HepG2 (cell line): ENCODE results near the gene APOC3. TPM values are rescaled to one million over a fixed set of nuclear protein-coding genes. Genes with fewer than 3 reads are reported as not detected.

Experiments
- AGO1 ChIP-seq: fragments of 200-400 bp; formaldehyde crosslinking; IDR thresholded peaks from 2 replicates; pipeline ENCODE4 v1.6.1; 2017; ENCODE audit warnings: mild to moderate bottlenecking, low read depth, low read length, moderate library complexity; ENCODE audit not compliant: poor library complexity, severe bottlenecking
- CC2D1A ChIP-seq: sonication (generic); formaldehyde crosslinking; IDR thresholded peaks from 2 replicates; pipeline ENCODE4 v1.8.1; 2023; ENCODE audit warnings: mild to moderate bottlenecking, missing genetic modification reagents
- ELF1 ChIP-seq: sonication (generic); formaldehyde crosslinking; IDR thresholded peaks from 2 replicates; pipeline ENCODE4 v1.4.0; 2020; ENCODE audit warnings: missing genetic modification reagents
- HOXA5 ChIP-seq: sonication (generic); formaldehyde crosslinking; IDR thresholded peaks from 2 replicates; pipeline ENCODE4 v1.4.0; 2020; ENCODE audit warnings: missing genetic modification reagents
- ISX ChIP-seq: sonication (generic); formaldehyde crosslinking; conservative IDR thresholded peaks from 2 replicates; pipeline ENCODE4 v1.5.0; 2020; ENCODE audit warnings: missing genetic modification reagents
- JUNB ChIP-seq: sonication (generic); formaldehyde crosslinking; IDR thresholded peaks from 2 replicates; pipeline ENCODE4 v1.8.0; 2022; ENCODE audit warnings: missing genetic modification reagents, mild to moderate bottlenecking, borderline replicate concordance
- KDM6A ChIP-seq: IDR thresholded peaks from 2 replicates; pipeline ENCODE4 v1.6.1; 2016; ENCODE audit warnings: low read depth
- MIER2 ChIP-seq: IDR thresholded peaks from 2 replicates; pipeline ENCODE4 v1.6.1; 2016; ENCODE audit warnings: missing biosample characterization, missing genetic modification reagents
- MIER3 ChIP-seq: IDR thresholded peaks from 2 replicates; pipeline ENCODE4 v1.6.1; 2016; ENCODE audit warnings: missing compliant biosample characterization, borderline replicate concordance
- NR2F2 ChIP-seq: IDR thresholded peaks from 2 replicates; pipeline ENCODE4 v1.6.1; 2012; ENCODE audit warnings: low read depth, inconsistent platforms, borderline replicate concordance
- RFXAP ChIP-seq: sonication (generic); formaldehyde crosslinking; IDR thresholded peaks from 2 replicates; pipeline ENCODE4 v1.4.0; 2020; ENCODE audit warnings: missing genetic modification reagents, borderline replicate concordance
- SMAD3 ChIP-seq: sonication (generic); formaldehyde crosslinking; IDR thresholded peaks from 2 replicates; pipeline ENCODE4 v1.4.0; 2020; ENCODE audit warnings: missing genetic modification reagents
- TP53 ChIP-seq: sonication (generic); formaldehyde crosslinking; conservative IDR thresholded peaks from 2 replicates; pipeline ENCODE4 v1.4.0; 2020; ENCODE audit warnings: missing genetic modification reagents
- ZBTB38 ChIP-seq: sonication (generic); formaldehyde crosslinking; IDR thresholded peaks from 2 replicates; pipeline ENCODE4 v1.5.1; 2020; ENCODE audit warnings: mild to moderate bottlenecking, missing genetic modification reagents
- ZNF556 ChIP-seq: sonication (generic); formaldehyde crosslinking; IDR thresholded peaks from 2 replicates; pipeline ENCODE4 v1.4.0; 2020; ENCODE audit warnings: mild to moderate bottlenecking, missing genetic modification reagents, borderline replicate concordance
- polyA plus RNA-seq, 8 experiments: library from polyadenylated mRNA; depleted of rRNA in 3 of 8; stranded (reverse) in 7 of 8; unstranded in 1 of 8; fragments of >200 nt; fragmentation: Illumina TruSeq in 4 of 8; extraction: Trizol in 4 of 8; gene quantifications; 2 replicates each; pipeline versions ENCODE4 v1.2.1 to v1.2.3, GENCODE V29; 2011 to 2016; ENCODE audit warnings: low read depth in 4 of 8, missing spikeins in 1 of 8, mixed read lengths in 1 of 8; ENCODE audit not compliant: insufficient read depth in 1 of 8
- total RNA-seq, 5 experiments: library from RNA; depleted of rRNA; stranded (reverse); fragments of >200 nt; fragmentation: Illumina TruSeq; extraction: Trizol; gene quantifications; 2 replicates each; pipeline ENCODE4 v1.2.3, GENCODE V29; 2016; ENCODE audit warnings: low read depth in 1 of 5
- TF ChIP-seq, protein P1 (sequence below): sonication (generic); formaldehyde crosslinking; IDR thresholded peaks from 2 replicates; pipeline ENCODE4; 2020; ENCODE audit warnings: missing genetic modification reagents, mild to moderate bottlenecking, borderline replicate concordance
- TF ChIP-seq, protein P2 (sequence below): sonication (generic); formaldehyde crosslinking; IDR thresholded peaks from 2 replicates; pipeline ENCODE4 v1.4.0; 2020; ENCODE audit warnings: missing genetic modification reagents, borderline replicate concordance
- TF ChIP-seq, protein P3 (sequence below): sonication (generic); formaldehyde crosslinking; IDR thresholded peaks from 2 replicates; pipeline ENCODE4 v1.4.0; 2020; ENCODE audit warnings: mild to moderate bottlenecking, missing genetic modification reagents

The APOC3 gene
- total and polyA plus RNA-seq, 2 of the 13 experiments (the other 11 are each of a cell fraction or from before 2014, with no cell fraction given): 314 to 687 TPM

DNA sequence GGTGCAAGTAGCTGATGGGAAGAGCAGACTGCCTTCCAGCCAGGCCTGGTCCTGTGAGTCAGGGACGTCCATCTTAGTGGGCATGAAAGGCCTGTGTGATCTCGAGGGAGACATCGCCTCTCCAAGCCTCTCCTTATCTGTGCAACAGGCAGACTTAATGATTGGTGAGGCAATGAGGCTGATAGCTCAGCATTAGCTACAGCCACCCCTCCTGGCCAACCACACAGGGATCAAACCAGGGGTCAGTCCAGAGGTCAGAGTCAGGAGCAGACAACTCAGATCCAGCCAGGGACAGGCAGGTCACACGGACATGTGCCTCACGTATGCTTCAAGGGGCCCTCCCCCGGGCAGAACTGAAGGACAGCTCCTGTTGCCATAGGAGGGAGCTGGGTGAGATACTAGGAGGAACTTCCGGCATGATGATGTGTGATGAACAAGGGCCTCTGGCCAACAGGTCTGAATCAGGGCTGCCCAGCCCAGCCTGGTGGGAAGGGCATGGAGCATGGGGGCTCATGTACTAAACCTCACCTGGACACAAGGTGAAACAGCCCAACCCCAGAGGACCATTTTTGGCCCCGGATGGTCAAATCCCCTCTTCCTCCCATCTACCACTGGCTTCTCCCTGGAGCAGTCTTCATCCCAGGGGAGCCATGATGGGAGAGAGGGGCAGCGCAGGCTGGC is 2.8 kb upstream of the APOC3 start (continued):
- no peak for TF ChIP-seq CC2D1A (CRISPR knock-in tag)
- TF ChIP-seq MIER2 (CRISPR knock-in tag): 0 out of 2 replicates have a peak, but pooled peaks have one; percentile 25
- peak; percentile 76 for TF ChIP-seq KDM6A
- TF ChIP-seq JUNB (CRISPR knock-in tag): peak; percentile 22; the same call in 1 of the 2 replicates
- TF ChIP-seq SMAD3 (CRISPR knock-in tag): no peak; the same call in 1 of the 2 replicates
- 0 out of 2 replicates have a peak, but pooled peaks have one; percentile 66 for TF ChIP-seq ISX
- TF ChIP-seq AGO1: no peak
- TF ChIP-seq, protein P1, sequence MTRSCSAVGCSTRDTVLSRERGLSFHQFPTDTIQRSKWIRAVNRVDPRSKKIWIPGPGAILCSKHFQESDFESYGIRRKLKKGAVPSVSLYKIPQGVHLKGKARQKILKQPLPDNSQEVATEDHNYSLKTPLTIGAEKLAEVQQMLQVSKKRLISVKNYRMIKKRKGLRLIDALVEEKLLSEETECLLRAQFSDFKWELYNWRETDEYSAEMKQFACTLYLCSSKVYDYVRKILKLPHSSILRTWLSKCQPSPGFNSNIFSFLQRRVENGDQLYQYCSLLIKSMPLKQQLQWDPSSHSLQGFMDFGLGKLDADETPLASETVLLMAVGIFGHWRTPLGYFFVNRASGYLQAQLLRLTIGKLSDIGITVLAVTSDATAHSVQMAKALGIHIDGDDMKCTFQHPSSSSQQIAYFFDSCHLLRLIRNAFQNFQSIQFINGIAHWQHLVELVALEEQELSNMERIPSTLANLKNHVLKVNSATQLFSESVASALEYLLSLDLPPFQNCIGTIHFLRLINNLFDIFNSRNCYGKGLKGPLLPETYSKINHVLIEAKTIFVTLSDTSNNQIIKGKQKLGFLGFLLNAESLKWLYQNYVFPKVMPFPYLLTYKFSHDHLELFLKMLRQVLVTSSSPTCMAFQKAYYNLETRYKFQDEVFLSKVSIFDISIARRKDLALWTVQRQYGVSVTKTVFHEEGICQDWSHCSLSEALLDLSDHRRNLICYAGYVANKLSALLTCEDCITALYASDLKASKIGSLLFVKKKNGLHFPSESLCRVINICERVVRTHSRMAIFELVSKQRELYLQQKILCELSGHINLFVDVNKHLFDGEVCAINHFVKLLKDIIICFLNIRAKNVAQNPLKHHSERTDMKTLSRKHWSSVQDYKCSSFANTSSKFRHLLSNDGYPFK (CRISPR knock-in tag): peak; percentile 72; the same call in 1 of the 2 replicates
- peak; percentile 64 for TF ChIP-seq ZNF556 (CRISPR knock-in tag)
- peak; percentile 82 for TF ChIP-seq ZBTB38
- peak; percentile 87 for TF ChIP-seq MIER3 (CRISPR knock-in tag)
- TF ChIP-seq ELF1 (CRISPR knock-in tag): peak; percentile 60
- no peak for TF ChIP-seq NR2F2
- TF ChIP-seq, protein P2, sequence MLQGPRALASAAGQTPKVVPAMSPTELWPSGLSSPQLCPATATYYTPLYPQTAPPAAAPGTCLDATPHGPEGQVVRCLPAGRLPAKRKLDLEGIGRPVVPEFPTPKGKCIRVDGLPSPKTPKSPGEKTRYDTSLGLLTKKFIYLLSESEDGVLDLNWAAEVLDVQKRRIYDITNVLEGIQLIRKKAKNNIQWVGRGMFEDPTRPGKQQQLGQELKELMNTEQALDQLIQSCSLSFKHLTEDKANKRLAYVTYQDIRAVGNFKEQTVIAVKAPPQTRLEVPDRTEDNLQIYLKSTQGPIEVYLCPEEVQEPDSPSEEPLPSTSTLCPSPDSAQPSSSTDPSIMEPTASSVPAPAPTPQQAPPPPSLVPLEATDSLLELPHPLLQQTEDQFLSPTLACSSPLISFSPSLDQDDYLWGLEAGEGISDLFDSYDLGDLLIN (CRISPR knock-in tag): no peak
- TF ChIP-seq TP53 (CRISPR knock-in tag): peak; percentile 65; the same call in 1 of the 2 replicates
- TF ChIP-seq, protein P3, sequence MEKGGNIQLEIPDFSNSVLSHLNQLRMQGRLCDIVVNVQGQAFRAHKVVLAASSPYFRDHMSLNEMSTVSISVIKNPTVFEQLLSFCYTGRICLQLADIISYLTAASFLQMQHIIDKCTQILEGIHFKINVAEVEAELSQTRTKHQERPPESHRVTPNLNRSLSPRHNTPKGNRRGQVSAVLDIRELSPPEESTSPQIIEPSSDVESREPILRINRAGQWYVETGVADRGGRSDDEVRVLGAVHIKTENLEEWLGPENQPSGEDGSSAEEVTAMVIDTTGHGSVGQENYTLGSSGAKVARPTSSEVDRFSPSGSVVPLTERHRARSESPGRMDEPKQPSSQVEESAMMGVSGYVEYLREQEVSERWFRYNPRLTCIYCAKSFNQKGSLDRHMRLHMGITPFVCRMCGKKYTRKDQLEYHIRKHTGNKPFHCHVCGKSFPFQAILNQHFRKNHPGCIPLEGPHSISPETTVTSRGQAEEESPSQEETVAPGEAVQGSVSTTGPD (CRISPR knock-in tag): peak; percentile 83; the same call in 1 of the 2 replicates
- TF ChIP-seq RFXAP: peak; percentile 68; the same call in 1 of the 2 replicates
- TF ChIP-seq HOXA5 (CRISPR knock-in tag): peak; percentile 76; the same call in 1 of the 2 replicates
